8988T (cell line): ENCODE results near the gene EMC6.

Source experiments
- DNase-seq: peaks from one replicate; pipeline ENCODE4 v3.0.0; 2011

The EMC6 gene

GRCh38 chr17:3668279-3669084, at the start of gene EMC6, which contains the start of gene TAX1BP3:
EMC6 (plus strand) TSS chr17:3668812; CDS start chr17:3669147, 335 bp downstream.
TAX1BP3 (minus strand) TSS chr17:3668578; CDS start chr17:3668526, 52 bp downstream.
- peak; percentile 90 for DNase-seq

- DNase-seq, result no peak
These were observed 47.4 kb upstream of the EMC6 start for GRCh38 chr17:3621146-3621720.

GRCh38 chr17:3622977-3623594, 45.5 kb upstream of the EMC6 start:
- DNase-seq, result no peak

- DNase-seq, result no peak
These were observed 41.5 kb upstream of the EMC6 start for GRCh38 chr17:3626831-3627768.

GRCh38 chr17:3627769-3628167, 40.8 kb upstream of the EMC6 start:
- DNase-seq, result no peak

- no peak for DNase-seq
These were observed 37.8 kb upstream of the EMC6 start for GRCh38 chr17:3630781-3631180.

- DNase-seq, result no peak
These were observed 36.3 kb upstream of the EMC6 start for GRCh38 chr17:3632287-3632686.

GRCh38 chr17:3635474-3636153, 33.0 kb upstream of the EMC6 start:
- no peak for DNase-seq

GRCh38 chr17:3636154-3636907, 32.3 kb upstream of the EMC6 start, which contains the start of the genes CTNS and SHPK:
CTNS (plus strand) TSS chr17:3636760; CDS start chr17:3640207, 3,447 bp downstream.
SHPK (minus strand) TSS chr17:3636250; CDS start chr17:3636219, 31 bp downstream.
- DNase-seq, result peak; percentile 89

- no peak for DNase-seq
These were observed 31.7 kb upstream of the EMC6 start for GRCh38 chr17:3636908-3637373.

- no peak for DNase-seq
These were observed 28.5 kb upstream of the EMC6 start for GRCh38 chr17:3639981-3640596.

GRCh38 chr17:3641014-3641413, 27.6 kb upstream of the EMC6 start:
- DNase-seq, result no peak

- DNase-seq, result no peak
These were observed 26.7 kb upstream of the EMC6 start for GRCh38 chr17:3641717-3642486.

GRCh38 chr17:3643889-3644349, 24.7 kb upstream of the EMC6 start:
- no peak for DNase-seq

- DNase-seq, result no peak
These were observed 23.3 kb upstream of the EMC6 start for GRCh38 chr17:3645310-3645709.

- no peak for DNase-seq
These were observed 21.4 kb upstream of the EMC6 start for GRCh38 chr17:3647251-3647650.

- DNase-seq, result peak; percentile 64
These were observed 20.6 kb upstream of the EMC6 start for GRCh38 chr17:3647769-3648555.

- DNase-seq, result no peak
These were observed 12.8 kb upstream of the EMC6 start for GRCh38 chr17:3655766-3656165.

- DNase-seq, result no peak
These were observed 12.3 kb upstream of the EMC6 start for GRCh38 chr17:3656353-3656752.
